ENCODE data around the gene KCNJ16.

- TF ChIP-seq CTCF (conservative IDR thresholded peaks at IDR 0.05; ENCODE audit: low read depth, low read length) (no peak), EZH2 (IDR thresholded peaks at IDR 0.05; ENCODE audit: low read length, unreplicated experiment) (no peak), EZH2phosphoT487 (IDR thresholded peaks at IDR 0.05; ENCODE audit: borderline replicate concordance, low read length) (no peak)
These were observed 98.7 kb downstream of the KCNJ16 start for GRCh38 chr17:70173681-70174080.
